ENCODE results near the gene FGL2.
A peak's percentile ranks its signal among the peaks of the same experiment; 100 is the strongest.
"Not testable (repeated sequence)": the region's sequence is repeated elsewhere in the genome, so short reads cannot be mapped to it uniquely, and the experiment has no call there.

The FGL2 gene

DNA sequence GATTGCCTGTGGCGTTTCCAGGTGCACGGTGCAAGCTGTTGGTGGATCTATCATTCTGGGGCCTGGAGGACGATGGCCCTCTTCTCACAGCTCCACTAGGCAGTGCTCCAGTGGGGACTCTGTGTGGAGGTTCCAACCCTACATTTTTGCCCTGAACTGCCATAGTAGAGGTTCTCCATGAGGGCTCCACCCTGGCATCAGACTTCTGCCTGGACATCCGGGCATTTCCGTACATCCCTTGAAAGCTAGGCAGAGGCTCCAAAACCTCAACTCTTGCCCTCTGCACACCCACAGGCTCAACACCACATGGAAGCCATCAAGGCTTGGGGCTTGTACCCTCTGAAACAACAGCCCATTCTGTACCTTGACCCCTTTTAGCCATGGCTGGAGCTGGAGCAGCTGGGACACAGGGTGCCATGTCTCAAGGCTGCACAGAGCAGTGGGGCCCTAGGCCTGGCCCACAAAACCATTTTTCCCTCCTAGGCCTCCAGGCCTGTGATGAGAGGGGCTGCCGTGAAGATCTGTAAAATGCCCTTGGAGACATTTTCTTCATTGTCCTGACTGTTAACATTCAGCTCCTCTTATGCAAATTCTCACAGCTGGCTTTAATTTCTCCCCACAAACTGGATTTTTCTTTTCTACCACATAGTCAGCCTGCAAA, 10.0 kb upstream of the FGL2 start:
- no peak for DNase-seq

DNA sequence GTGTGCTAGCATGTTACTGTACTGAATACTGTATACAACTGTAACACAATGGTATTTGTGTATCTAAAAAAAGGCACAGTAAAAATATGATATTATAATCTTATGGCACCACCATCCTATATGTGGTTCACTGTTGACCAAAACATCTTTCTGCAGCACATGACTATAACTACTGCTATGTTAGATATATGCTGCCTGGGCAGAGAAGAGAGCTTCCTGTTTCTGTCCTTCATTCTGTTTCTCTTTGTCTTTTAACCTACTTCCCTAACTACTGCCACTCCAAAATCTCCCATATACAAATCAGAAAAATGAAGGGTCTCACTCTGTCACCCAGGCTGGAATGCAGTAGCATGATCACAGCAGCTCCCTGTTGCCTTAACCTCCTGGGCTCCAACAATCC, 8.8 kb upstream of the FGL2 start:
- no peak for DNase-seq

DNA sequence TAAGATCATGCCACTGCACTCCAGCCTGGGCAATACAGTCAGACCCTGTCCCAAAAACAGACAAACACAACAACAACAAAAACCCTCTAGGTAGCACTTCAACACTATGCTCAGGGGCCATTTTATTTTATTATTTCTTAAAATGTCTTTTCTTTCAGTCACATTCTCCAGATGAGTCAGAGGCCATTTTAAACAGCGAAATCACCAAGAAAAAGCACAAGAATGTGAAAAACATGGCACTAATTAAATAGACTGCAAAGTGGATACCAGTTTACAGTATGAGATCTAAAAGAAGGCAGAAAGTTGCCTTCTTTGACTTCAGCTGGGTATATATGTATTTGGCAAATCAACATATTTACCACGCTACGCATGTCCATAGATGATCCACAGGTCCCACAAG, 6.1 kb upstream of the FGL2 start:
- DNase-seq: no peak

DNA sequence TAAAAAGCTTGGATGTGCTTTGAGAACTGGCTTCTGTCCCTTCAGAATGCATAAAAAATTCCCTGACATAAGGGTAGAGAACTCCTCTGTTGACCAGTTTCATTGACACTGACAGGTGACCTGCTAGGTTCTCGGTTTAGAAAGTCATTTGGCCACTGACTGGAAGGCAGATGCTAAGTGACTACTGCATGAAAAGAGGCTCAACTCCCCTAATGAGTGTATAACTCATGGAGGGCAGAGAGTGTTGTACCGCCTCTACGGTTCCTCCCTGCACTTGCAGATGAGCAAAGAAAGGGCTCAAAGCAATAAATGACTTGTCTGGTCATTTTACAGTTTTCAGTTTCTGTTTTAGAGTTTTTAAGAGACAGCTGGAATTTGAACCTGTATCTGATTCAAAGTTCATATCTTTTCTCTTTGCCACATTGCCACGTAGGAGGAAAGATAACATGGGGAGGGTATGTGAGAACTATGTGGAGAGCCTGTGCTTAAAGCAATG, 2.9 kb upstream of the FGL2 start:
- DNase-seq: no peak

DNA sequence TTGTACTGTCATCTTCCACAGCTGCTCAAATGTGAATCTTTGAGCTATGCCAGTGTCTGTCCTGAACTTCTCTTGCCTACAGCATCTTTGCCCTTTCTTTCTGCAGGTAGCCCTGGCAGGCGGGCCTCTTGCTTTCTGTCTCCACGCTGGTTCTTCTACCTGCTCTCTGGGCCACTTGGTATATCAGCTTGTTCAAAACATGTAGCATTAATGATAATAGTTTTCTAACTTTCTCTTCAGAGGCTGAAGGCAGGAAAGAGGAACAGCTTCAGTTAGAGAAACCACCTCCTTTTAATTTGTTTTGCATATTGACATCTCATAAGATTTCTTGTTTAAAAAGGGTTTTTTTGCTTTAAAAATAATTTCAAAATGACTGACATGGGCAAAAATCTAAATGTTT, 923 bp upstream of the FGL2 start:
- DNase-seq: no peak

DNA sequence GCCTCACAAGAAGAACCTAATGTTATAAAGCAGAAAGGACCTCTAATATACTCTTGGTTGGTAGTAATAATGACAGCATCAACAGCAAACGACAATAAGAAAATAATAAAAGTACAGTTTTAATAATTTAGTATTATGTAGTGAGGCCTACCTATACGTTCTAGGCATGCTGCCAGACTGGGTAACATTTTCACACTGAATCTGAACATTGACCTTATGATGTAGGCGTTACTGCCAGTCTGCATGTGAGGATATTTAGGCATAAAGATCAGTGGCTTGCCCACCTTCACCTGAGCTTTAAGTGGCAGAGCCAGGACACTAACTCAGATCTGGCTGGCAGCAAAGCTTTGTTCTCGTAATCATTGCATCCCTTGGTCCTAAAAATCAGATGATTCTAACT, 2.5 kb downstream of the FGL2 start:
- DNase-seq: no peak

DNA sequence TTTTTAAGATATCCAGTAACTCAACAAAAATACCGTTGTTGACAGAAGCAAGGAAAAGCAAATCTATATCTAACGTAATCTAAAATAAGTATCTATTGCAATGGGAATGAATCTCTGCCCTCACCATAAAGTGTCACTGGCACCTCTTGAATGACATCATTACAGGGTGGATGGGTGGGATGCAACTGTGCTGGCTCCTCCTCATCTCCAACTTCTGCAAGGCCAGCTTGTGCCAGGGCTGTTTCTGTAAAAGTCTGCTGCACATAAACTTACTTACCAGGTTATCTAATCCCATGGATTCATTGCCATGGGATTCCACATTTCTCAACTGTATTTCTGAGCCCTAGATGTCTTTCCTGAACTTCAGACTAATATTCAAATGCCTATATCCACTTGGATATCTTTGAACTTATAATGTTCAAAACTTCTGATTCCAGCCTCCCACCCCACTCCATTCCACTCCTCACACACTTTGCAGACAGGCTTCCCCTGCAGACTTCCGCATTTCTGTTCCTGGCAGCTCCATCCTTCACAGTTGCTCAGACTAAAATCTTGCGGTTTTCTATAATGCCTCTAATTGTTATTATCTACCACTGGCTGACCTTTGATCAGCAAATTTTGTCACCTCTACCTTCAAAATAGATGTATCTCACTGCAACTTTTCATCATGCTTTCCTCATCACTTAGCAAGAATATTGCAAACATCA, 10.7 kb downstream of the FGL2 start:
- peak; percentile 31 for DNase-seq

DNA sequence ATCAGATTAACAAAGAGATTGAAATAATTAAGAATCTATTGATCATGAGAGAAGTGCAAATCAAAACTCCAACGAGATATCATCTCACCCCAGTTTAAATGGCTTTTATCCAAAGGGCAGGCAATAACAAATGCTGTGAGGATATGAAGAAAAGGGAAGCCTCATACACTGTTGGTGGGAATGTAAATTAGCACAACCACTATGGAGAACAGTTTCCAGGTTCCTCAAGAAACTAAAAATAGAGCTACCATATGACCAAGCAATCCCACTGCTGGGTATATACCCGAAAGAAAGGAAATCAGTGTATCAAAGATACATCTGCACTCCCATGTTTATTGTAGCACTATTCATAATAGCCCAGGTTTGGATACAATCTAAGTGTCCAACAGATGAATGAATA, 13.8 kb downstream of the FGL2 start:
- DNase-seq: no peak

DNA sequence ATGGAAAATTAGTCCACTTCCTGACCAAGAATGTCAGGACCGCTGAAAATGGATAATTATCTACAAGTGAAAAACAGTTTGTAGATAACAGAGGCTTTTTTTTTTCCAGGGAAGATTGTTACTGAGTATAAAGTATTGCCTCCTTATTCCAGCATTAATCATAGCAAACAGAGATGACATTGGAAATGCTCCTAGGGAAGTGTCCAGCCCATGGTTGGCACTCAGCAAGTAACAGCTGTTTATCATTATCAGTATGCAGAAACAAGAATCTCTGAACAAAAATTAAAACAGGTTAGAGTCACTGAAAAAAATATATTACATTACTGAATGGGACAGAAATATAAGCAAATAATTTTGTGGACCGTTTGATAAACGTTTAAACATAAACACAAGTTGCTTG, 14.6 kb downstream of the FGL2 start:
- no peak for DNase-seq

DNA sequence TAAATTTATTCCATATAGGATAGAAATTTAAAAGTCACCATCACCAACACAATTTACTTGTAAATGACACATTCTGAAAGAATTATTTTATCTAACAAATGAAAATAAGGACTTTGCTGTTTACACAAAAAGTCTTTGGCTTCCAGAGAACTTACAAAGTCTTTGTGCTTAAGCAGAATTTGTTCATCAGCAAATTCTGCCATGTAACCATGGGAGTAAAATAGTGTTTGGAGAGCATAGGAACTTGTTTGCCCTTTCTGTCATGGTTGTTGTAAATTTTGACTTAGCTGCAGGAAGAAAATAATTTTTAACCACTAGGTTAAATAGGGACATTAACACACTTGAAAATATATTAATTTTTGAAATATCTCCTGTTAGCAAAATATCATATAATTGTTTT, 15.2 kb downstream of the FGL2 start:
- no peak for DNase-seq

DNA sequence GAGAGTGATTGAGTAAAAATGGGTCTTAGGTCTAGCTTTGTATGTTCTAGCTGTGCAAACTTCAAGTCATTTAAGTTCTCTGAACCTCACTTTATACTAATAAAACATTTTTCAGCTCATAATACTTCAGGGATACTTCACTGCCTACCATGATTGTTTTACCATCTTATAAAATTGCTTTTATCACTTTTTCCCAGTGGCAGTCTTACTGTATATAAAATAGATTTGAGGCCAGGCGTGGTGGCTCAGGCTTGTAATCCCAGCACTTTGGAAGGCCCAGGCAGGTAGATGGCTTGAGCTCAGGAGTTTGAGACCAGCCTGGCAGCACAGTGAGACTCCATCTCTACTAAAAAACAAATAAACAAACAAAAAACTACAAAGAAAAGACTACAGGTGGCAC, 17.4 kb downstream of the FGL2 start:
- DNase-seq: no peak

DNA sequence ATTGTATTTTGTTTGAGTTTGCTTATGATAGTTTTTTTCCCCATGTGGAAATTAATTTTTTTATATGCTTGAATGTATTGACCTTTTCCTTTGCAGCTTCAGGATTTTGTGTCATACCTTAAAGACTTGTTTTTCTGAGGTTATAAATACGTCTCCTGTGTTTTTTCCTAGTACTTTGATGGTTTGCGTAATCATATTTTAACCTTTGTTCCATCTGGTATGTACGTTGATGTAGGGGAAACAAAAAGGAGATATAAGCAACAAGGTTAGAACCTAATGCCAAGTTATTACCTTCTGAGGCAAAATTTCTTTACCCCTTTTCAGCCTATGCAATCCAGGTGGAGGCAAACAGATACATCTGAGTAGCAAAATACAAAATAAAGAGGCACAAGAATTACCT, 17.9 kb downstream of the FGL2 start:
- DNase-seq: no peak

DNA sequence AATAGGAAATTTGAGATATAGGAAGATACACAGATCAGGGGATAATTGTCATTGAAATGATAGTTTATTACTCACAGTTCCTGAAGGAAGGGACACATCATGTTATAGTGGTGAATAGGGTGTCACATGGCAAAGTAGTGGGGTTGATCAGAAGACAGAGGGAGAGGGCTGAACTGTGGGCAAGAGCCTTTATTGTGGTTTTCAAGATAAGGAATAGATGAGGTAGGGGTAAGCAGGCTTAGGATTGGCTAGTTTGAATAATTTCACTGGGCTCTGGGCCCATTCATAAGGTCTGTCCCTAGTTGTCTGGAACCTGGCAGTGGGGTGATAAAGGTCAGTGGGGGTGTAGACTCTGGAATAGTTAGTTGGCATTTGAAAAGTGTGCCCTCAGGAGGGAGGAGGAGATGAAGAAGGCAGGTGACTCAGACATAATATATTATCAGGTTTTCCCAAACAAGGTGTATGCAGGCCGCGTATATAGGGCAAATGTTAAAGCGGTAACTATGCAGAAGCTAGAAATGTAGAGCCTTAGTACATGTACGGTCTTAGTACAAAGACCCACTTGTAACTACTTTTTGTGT, 18.5 kb downstream of the FGL2 start:
- DNase-seq: no peak

DNA sequence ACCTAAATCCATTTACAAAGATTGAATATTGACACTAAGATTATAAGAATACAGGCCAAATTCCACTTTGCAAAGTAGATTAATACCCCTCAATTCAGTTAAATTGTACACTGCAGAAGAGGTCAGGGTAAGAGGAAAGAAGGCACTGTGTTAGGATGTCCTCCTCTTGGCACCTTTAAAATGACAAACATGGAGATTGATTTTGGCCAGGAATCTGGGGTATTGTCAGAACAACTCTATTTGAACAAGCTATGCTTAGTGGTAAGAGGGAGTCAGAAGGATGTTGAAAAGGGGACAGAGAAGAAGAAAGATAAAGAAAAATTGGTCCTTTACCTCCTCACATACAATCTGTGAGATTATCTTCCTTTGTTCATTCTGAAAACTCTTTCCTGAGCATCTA, 21.6 kb downstream of the FGL2 start:
- not testable (repeated sequence) for DNase-seq

DNA sequence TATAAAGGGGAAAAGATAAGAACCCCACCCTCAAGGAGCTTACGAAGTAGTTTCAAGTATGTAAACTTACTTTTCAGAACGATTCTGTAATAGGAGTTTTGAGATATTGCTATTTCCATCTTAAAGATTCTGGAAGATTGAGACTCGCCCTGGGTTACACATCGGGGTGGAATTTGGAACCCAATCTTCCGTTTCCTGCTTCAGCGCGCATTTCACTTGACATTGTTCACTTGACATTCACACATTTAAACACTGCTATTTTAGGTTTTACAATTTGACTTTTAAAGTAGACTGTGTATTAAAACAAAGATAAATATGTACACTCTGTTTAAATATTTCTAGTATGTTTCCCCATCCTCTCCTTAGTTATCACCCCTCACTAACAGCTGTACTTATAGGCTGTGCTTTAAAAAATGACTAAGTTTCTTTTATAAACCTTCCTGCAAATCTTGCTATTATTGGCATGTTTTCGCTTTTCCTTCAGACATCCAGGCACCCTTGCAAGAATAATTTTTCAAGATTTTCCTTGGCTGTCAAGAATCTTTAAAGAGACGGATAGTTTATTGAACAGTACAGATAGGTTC, 22.2 kb downstream of the FGL2 start:
- not testable (repeated sequence) for DNase-seq

DNA sequence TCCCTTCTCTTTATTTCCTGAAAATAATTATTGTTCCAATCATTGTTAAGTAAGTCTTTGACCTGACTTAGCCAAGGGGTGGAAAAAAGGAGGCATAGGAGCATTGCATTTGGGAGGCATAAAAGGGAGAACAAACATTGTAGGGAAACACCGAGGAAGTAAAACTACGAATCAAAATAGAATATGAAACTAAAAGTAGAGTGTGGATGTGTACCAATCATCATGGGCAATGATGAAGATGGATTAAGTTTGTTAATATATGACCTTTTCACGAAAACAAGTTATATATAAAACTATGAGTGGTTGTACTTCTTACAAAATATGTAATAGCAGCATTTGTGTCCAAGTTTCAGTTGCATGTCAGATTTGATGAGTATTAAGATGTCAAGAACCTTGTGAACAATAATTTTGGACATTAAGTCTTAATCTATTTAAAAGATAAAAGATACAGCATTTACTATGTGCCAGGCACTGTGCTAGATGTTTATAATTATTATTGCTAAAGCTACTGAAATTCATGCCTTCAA, 24.3 kb downstream of the FGL2 start:
- not testable (repeated sequence) for DNase-seq

DNA sequence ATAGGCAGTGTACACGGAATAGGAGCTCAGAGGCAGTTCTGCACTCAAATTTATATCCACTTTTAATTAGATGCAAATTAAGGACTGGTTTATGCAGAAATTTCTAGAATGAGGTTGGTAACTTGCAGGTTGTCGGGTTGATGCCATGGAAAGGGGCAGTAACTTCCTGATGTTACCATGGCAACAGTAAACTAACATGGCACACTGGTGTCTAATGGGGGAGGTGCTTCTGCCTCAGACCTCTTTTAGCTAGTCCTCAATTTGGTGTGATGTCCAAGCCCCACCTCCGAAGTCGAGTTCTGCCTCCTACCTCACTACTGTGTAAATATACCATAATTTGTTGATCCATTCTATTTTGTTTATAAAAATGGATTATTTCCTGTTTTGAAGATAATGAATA, 25.2 kb downstream of the FGL2 start:
- DNase-seq: not testable (repeated sequence)

DNA sequence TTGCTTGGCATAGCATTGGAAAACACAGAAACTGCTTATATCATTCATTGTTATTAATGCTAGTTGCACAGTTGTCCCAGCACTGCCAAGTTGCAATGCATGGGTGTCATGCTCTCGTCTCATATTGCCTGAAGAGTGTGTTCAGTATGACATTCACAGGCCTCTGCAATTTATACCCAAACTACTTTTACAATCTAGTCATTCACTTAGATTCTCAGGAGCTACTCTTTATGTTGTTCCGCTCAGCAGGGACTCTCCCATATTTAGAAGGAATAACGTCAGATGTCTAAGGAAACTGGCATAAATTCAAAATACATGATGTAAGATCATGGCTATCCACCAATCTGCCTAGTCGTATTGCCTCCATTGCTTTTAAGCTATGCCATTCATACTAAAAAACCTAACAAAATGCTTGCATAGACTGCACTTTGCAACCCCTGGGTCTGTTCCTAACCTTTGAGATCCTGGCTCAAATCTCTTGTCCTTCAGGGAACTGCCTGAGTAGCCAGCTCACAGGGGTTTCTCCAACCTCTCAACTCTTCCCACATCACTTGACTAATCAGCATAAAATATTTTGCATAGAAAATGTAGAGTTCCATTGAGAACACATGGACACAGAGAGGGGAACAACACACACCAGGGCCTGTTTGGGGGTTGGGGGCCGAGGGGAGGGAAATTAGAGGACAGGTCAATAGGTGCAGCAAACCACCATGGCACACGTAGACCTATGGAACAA, 27.0 kb downstream of the FGL2 start:
- not testable (repeated sequence) for DNase-seq

DNA sequence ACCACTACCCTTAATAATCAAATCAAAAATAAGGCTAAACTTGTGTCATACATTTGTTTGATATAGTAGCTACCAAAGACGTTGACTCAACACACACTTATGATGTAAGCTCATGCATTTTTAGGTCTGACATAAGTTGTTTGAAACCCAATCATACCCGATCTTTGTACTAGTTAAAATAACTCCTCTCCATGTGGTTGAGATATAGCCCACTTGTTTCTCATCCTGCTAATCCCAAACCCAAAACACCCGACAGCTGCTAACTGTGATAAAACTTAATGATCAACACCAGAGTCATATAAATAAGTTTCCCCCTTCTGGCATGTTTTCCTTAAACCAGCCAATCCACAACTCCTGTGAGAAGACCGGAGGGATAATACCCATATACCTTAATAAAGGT, 28.5 kb downstream of the FGL2 start:
- not testable (repeated sequence) for DNase-seq

DNA sequence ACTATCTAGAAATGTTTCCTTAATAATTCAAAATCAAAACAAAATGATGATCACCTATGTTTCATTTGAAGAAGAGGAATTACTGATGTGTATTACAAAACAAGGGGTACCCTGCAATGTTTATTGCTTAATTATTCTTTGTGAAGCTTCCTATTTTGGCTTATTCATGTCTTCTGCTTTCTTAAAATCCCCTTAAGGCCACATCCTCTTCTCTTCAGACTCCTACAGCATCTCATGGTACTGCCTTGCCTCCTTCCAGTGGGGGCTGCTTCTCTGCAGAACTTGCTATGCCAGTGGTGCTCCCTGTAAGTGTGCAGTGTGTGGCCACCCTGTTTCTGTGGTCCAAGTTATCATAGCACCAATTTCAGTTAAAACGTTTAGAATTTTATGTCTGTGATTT, 42.2 kb downstream of the FGL2 start:
- peak; percentile 72 for DNase-seq

DNA sequence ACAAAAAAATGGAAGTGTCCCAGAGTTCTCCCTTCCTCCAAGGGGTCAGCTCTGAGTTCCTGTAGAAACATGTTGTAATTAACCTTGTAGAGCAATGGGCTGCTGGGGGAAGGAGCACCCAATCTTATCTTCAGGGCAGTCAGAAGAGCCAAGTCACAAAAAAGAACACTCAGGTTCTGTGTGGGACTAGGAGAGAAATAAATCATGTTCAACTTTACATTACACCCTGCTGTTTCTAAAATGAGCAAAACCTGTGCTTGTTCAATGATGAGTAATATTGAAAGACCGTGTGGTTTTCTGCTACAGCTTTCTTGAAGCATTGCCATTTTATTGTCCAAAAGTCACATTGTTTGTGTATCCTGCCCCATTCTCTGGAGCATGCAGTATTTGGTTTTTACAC, 42.6 kb downstream of the FGL2 start:
- DNase-seq: not testable (repeated sequence)

DNA sequence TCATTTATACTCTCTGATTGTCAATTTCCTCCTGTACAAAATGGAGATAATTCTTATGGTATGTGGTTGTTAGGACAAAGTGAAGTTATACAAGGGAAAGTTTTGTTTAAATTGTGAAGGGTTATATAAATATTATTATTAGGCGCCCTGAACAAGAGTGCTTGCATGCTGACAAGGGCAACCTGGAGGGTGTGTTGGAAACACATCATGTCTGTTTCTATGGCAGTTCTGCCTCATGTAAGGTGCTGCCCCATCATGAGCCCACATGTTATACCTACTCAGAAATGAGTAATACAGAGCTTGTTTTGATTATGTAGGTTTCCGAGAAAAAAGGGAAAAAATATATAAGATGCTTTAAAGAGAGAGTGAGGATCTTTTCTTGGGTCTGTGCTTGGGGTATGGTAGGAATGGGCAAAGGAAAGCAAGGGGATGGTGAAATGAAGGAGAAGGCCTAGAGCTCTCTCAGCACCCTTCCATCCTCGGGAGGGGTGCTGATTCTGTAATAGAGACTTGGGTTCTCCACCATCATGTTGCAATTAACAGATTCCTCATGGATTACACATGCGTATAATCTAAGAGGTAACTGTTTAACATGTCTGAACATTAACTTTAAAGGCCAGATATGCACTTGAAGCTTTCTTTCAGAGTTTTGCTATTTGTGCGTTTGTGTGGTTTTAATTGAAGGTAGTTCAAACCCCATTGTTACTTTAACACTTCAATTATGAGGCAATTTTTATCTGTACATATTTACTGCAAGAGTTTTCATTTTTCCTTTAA, 43.8 kb downstream of the FGL2 start:
- DNase-seq: not testable (repeated sequence)

All from SIG-M5 (cell line).